ENCODE measurements around the gene FARP1.

DNA sequence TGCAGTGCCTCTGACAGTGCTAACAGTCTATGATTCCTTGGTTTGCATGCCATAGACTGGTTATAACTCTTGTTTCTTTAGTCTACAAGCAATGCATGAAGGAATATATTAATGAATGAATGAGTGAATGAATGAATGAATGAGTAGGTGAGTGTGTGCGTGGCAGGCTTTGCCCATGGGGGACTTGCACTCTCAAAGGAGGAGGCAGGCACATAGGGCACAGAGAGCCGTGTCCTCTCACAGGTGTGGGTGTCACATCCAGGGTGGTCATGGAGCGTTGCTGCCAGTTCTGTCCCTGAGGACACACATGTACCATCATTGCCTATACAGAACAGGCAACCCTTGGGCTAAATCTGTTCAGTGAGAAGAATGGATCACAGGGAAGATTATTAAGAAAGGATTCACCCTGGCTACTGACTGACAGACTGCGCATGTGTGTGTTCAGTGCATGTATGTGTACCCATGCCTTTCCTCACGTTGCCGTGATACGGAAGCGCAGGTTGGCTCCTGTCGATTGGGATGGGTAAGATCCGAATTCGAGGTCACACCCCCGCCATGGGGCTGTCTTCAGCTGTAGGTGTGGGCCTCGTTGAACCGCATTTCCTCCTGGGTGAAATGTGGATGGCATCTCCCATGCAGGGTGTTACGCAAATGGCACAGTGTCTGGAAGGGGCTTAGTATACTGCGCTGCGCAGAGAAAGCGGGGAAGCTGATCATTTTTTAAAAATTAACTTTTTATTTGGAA lies 272.6 kb downstream of the FARP1 start:
- TF ChIP-seq POLR2A (IDR thresholded peaks at IDR 0.05): no peak
- TF ChIP-seq, protein P1, sequence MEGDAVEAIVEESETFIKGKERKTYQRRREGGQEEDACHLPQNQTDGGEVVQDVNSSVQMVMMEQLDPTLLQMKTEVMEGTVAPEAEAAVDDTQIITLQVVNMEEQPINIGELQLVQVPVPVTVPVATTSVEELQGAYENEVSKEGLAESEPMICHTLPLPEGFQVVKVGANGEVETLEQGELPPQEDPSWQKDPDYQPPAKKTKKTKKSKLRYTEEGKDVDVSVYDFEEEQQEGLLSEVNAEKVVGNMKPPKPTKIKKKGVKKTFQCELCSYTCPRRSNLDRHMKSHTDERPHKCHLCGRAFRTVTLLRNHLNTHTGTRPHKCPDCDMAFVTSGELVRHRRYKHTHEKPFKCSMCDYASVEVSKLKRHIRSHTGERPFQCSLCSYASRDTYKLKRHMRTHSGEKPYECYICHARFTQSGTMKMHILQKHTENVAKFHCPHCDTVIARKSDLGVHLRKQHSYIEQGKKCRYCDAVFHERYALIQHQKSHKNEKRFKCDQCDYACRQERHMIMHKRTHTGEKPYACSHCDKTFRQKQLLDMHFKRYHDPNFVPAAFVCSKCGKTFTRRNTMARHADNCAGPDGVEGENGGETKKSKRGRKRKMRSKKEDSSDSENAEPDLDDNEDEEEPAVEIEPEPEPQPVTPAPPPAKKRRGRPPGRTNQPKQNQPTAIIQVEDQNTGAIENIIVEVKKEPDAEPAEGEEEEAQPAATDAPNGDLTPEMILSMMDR (IDR thresholded peaks at IDR 0.05): no peak
- no peak for TF ChIP-seq EP300 (IDR thresholded peaks at IDR 0.05)
- no peak for TF ChIP-seq POLR2AphosphoS5 (IDR thresholded peaks at IDR 0.05)

Data from gastroesophageal sphincter (tissue), 3 donors.